Endothelial cell (in vitro differentiated cells): ENCODE data around the gene GLI3. TPM values are rescaled to one million over a fixed set of nuclear protein-coding genes. Genes with fewer than 3 reads are reported as not detected.

Experiments used
- DNase-seq: peaks from one replicate; pipeline ENCODE4 v3.0.0; 2021; ENCODE audit warnings: low spot score
- H3K27ac Mint-ChIP-seq: one replicate; pipeline ENCODE4 v1.8.0; 2021; ENCODE audit warnings: mixed read lengths, inconsistent platforms; ENCODE audit not compliant: unreplicated experiment
- H3K27me3 Mint-ChIP-seq: one replicate; pipeline ENCODE4 v1.8.0; 2021; ENCODE audit warnings: mild to moderate bottlenecking, moderate library complexity, mixed read lengths, inconsistent platforms; ENCODE audit not compliant: unreplicated experiment
- H3K36me3 Mint-ChIP-seq: one replicate; pipeline ENCODE4 v1.8.0; 2021; ENCODE audit warnings: mild to moderate bottlenecking, low read depth, mixed read lengths, inconsistent platforms; ENCODE audit not compliant: unreplicated experiment
- H3K4me1 Mint-ChIP-seq: one replicate; pipeline ENCODE4 v1.8.0; 2021; ENCODE audit warnings: mild to moderate bottlenecking, mixed read lengths, inconsistent platforms; ENCODE audit not compliant: unreplicated experiment
- H3K4me3 Mint-ChIP-seq: one replicate; pipeline ENCODE4 v1.8.0; 2021; ENCODE audit warnings: mild to moderate bottlenecking, mixed read lengths, inconsistent platforms; ENCODE audit not compliant: unreplicated experiment
- H3K9me3 Mint-ChIP-seq: one replicate; pipeline ENCODE4 v1.8.0; 2021; ENCODE audit warnings: mixed read lengths, inconsistent platforms; ENCODE audit not compliant: unreplicated experiment
- total RNA-seq: library from RNA; stranded (reverse); fragmentation: NEBNext Ultra II Directional; extraction: Animal tissue kit (Norgen Biotek cat#: 25700); gene quantifications from one replicate; pipeline ENCODE4 v1.2.1, GENCODE V29; 2021; ENCODE audit not compliant: unreplicated experiment
- TF ChIP-seq, protein P1 (sequence below): fragments of 200-600 bp; sonication (generic); IDR thresholded peaks from one replicate; pipeline ENCODE4 v1.5.0; 2021; ENCODE audit warnings: antibody characterized with exemption; ENCODE audit not compliant: unreplicated experiment

Gene GLI3
- total RNA-seq, 1 donor from 2014 or later, result 24.9 TPM

DNA sequence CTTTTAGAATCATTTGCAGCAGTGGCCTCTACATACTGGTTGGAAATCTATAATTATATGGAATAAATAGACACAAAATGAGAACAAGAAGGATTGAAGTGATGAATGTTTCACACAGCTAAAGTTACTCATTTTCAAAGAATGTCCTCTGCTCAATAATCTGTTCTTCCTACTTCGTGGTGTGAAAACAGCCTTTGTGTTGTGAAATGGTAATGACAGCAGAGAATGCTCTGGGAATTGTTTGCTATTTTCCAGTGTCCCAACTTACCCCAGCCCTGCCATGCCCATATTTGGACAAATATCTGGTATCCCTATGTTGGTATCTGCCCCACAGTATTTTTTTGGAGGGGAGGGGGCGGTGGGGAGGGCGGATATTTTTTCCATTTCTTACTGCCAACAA lies 130.4 kb downstream of the GLI3 start:
- Mint-ChIP-seq H3K4me3 (no peak overlapping the region), H3K27me3 (peaks cover 3% of the 10 kb centered on the region), H3K36me3 (no peaks in the 10 kb centered on the region), H3K27ac (no peak overlapping the region), H3K4me1 (peaks cover 30% of the 10 kb centered on the region), H3K9me3 (no peaks in the 10 kb centered on the region)
- no peak for DNase-seq
- TF ChIP-seq, protein P1, sequence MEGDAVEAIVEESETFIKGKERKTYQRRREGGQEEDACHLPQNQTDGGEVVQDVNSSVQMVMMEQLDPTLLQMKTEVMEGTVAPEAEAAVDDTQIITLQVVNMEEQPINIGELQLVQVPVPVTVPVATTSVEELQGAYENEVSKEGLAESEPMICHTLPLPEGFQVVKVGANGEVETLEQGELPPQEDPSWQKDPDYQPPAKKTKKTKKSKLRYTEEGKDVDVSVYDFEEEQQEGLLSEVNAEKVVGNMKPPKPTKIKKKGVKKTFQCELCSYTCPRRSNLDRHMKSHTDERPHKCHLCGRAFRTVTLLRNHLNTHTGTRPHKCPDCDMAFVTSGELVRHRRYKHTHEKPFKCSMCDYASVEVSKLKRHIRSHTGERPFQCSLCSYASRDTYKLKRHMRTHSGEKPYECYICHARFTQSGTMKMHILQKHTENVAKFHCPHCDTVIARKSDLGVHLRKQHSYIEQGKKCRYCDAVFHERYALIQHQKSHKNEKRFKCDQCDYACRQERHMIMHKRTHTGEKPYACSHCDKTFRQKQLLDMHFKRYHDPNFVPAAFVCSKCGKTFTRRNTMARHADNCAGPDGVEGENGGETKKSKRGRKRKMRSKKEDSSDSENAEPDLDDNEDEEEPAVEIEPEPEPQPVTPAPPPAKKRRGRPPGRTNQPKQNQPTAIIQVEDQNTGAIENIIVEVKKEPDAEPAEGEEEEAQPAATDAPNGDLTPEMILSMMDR, result no peak

GRCh38 chr7:42105554-42106358 lies 131.3 kb downstream of the GLI3 start:
- Mint-ChIP-seq H3K27me3 (peaks cover 3% of the 10 kb centered on the region), H3K36me3 (no peaks in the 10 kb centered on the region), H3K9me3 (no peaks in the 10 kb centered on the region), H3K4me3 (no peak overlapping the region), H3K27ac (no peak overlapping the region), H3K4me1 (peaks cover 30% of the 10 kb centered on the region)
- TF ChIP-seq, protein P1, result no peak
- no peak for DNase-seq

- Mint-ChIP-seq H3K4me3 (no peak overlapping the region), H3K27me3 (peaks cover 5% of the 10 kb centered on the region), H3K36me3 (no peaks in the 10 kb centered on the region), H3K4me1 (peaks cover 28% of the 10 kb centered on the region), H3K27ac (no peak overlapping the region), H3K9me3 (no peaks in the 10 kb centered on the region)
- TF ChIP-seq, protein P1, result no peak
- DNase-seq, result no peak
Measured at GRCh38 chr7:42104694-42105093, 132.3 kb downstream of the GLI3 start.

DNA sequence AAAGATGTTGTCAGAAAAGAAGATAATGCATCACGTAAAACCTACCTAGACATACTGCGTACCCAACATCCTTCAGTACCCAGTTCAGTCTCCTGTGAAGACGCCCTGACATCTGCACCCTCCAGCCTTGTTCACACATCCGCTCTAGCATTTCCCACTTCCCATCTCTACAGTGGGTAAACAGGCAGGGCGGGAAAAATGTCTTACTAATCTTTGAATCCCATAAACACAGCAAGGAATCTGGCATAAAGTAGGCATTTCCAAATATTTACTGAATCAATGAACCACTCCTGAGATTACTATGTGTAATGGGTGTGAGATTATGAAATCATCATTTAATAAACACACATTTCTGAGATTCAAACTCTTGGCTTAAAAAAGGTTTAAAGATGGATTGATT lies 132.8 kb downstream of the GLI3 start:
- DNase-seq, result no peak
- Mint-ChIP-seq H3K4me3 (no peak overlapping the region), H3K27me3 (peaks cover 5% of the 10 kb centered on the region), H3K4me1 (peaks cover 24% of the 10 kb centered on the region), H3K27ac (no peak overlapping the region), H3K9me3 (no peaks in the 10 kb centered on the region), H3K36me3 (no peaks in the 10 kb centered on the region)
- TF ChIP-seq, protein P1, result no peak

DNA sequence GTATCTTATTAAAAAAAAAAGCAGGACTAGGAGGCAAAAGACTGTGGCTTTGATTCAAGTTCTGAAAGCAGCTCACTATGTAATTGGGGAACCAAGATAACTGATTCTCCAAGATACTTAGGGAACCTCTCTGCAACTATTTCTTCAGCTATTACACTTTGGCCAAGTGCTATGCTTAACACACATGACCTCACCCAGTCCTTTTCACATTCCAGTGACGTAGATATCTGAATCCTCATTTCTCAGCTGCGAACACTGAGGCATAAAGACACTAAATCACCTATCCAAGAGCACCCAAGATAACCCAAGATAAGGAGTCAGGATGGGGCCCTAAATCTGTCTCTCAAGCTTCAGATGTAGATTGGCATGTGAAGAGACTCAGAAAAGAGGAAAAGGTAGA lies 133.6 kb downstream of the GLI3 start:
- Mint-ChIP-seq H3K4me1 (peaks cover 19% of the 10 kb centered on the region), H3K36me3 (no peaks in the 10 kb centered on the region), H3K9me3 (no peaks in the 10 kb centered on the region), H3K4me3 (no peak overlapping the region), H3K27ac (no peak overlapping the region), H3K27me3 (peaks cover 5% of the 10 kb centered on the region)
- TF ChIP-seq, protein P1, result no peak
- no peak for DNase-seq
